Neural cell (in vitro differentiated cells): ENCODE data around the gene GZF1. TPM values are rescaled to one million over a fixed set of nuclear protein-coding genes. Genes with fewer than 3 reads are reported as not detected.

ENCODE experiments used
- H2AFZ ChIP-seq: fragments of 200-600, 300-800 bp; sonication (generic), shearing (Covaris generic); 2 replicates; pipeline ENCODE4 v1.6.0; 2014; ENCODE audit warnings: low read depth, mild to moderate bottlenecking, antibody characterized with exemption, low read length, moderate library complexity
- H3F3A ChIP-seq: fragments of 200-600 bp; shearing (Covaris generic); 2 replicates; pipeline ENCODE4 v1.6.1; 2016; ENCODE audit warnings: mild to moderate bottlenecking, moderate library complexity, mixed read lengths, antibody characterized with exemption, low read length; ENCODE audit not compliant: insufficient read depth, poor library complexity, severe bottlenecking
- H3K27ac ChIP-seq: fragments of 200-600, 300-800 bp; sonication (generic), shearing (Covaris generic); 2 replicates; pipeline ENCODE4 v1.5.1; 2014; ENCODE audit warnings: mild to moderate bottlenecking, low read length, moderate library complexity
- H3K27me3 ChIP-seq: fragments of 300-800, 200-600 bp; sonication (generic), shearing (Covaris generic); 2 replicates; pipeline ENCODE4 v1.6.0; 2014; ENCODE audit warnings: mild to moderate bottlenecking, low read depth, low read length, moderate library complexity; ENCODE audit not compliant: insufficient read depth
- H3K36me3 ChIP-seq: fragments of 300-800, 200-600 bp; sonication (generic), shearing (Covaris generic); 2 replicates; pipeline ENCODE4 v1.5.1; 2014; ENCODE audit warnings: mild to moderate bottlenecking, antibody characterized with exemption, low read length, moderate library complexity; ENCODE audit not compliant: insufficient read depth
- H3K4me2 ChIP-seq: fragments of 300-800, 200-600 bp; sonication (generic), shearing (Covaris generic); 2 replicates; pipeline ENCODE4 v1.6.0; 2014; ENCODE audit warnings: mild to moderate bottlenecking, low read length
- H3K4me3 ChIP-seq: fragments of 300-800, 200-600 bp; sonication (generic), shearing (Covaris generic); 2 replicates; pipeline ENCODE4 v1.5.1; 2014; ENCODE audit warnings: mild to moderate bottlenecking, low read length, moderate library complexity
- H3K79me2 ChIP-seq: fragments of 200-600 bp; shearing (Covaris generic); replicated peaks from 2 replicates; pipeline ENCODE4 v1.6.0; 2014; ENCODE audit warnings: mild to moderate bottlenecking, low read length, moderate library complexity; ENCODE audit not compliant: insufficient read depth
- H3K9ac ChIP-seq: fragments of 300-800, 200-600 bp; sonication (generic), shearing (Covaris generic); 2 replicates; pipeline ENCODE4 v1.6.1; 2016; ENCODE audit warnings: mild to moderate bottlenecking, low read length, mixed read lengths
- H3K9me2 ChIP-seq: fragments of 200-600 bp; shearing (Covaris generic); 2 replicates; pipeline ENCODE4 v1.6.1; 2016; ENCODE audit warnings: mild to moderate bottlenecking, low read length, mixed read lengths; ENCODE audit not compliant: insufficient read depth
- H3K9me3 ChIP-seq: fragments of 200-600, 300-800 bp; sonication (generic), shearing (Covaris generic); 2 replicates; pipeline ENCODE4 v1.6.1; 2016; ENCODE audit warnings: mild to moderate bottlenecking, mixed run types, low read length, moderate library complexity, mixed read lengths
- H4K20me1 ChIP-seq: fragments of 200-600 bp; shearing (Covaris generic); 2 replicates; pipeline ENCODE4 v1.6.1; 2016; ENCODE audit warnings: mild to moderate bottlenecking, mixed run types; ENCODE audit not compliant: insufficient read depth
- CTCF ChIP-seq: fragments of 450-650 bp; IDR thresholded peaks from 2 replicates; pipeline ENCODE4 v1.5.1; 2014; ENCODE audit warnings: antibody characterized with exemption, mild to moderate bottlenecking, moderate library complexity; ENCODE audit not compliant: poor library complexity, severe bottlenecking
- EP300 ChIP-seq: fragments of 450-650 bp; conservative IDR thresholded peaks from 2 replicates; pipeline ENCODE4 v1.6.1; 2014; ENCODE audit warnings: antibody characterized with exemption, mild to moderate bottlenecking, moderate library complexity; ENCODE audit not compliant: poor library complexity, severe bottlenecking
- EZH2 ChIP-seq: fragments of 200-600, 300-800 bp; shearing (Covaris generic), sonication (generic); IDR thresholded peaks from 2 replicates; pipeline ENCODE4 v1.6.1; 2014; ENCODE audit warnings: antibody characterized with exemption, low read length, borderline replicate concordance, mild to moderate bottlenecking; ENCODE audit not compliant: insufficient read depth, poor library complexity, severe bottlenecking
- MXI1 ChIP-seq: fragments of 450-650 bp; conservative IDR thresholded peaks from 2 replicates; pipeline ENCODE4 v1.6.1; 2014; ENCODE audit warnings: antibody characterized with exemption, mild to moderate bottlenecking; ENCODE audit not compliant: poor library complexity, severe bottlenecking
- POLR2AphosphoS5 ChIP-seq: IDR thresholded peaks from 2 replicates; pipeline ENCODE4 v1.6.1; 2012
- RAD21 ChIP-seq: fragments of 450-650 bp; conservative IDR thresholded peaks from 2 replicates; pipeline ENCODE4 v1.6.1; 2014; ENCODE audit warnings: antibody characterized with exemption, mild to moderate bottlenecking, moderate library complexity
- REST ChIP-seq: IDR thresholded peaks from 2 replicates; pipeline ENCODE4 v1.6.1; 2012; ENCODE audit warnings: borderline replicate concordance
- SMC3 ChIP-seq: fragments of 450-650 bp; conservative IDR thresholded peaks from 2 replicates; pipeline ENCODE4 v1.6.1; 2014; ENCODE audit warnings: antibody characterized with exemption, mild to moderate bottlenecking, moderate library complexity; ENCODE audit not compliant: poor library complexity
- TAF1 ChIP-seq: IDR thresholded peaks from 2 replicates; pipeline ENCODE4 v1.6.1; 2012; ENCODE audit warnings: low read depth
- polyA plus RNA-seq: library from polyadenylated mRNA; depleted of rRNA; stranded (reverse); fragments of >200 nt; gene quantifications from 2 replicates; pipeline ENCODE4 v1.2.3, GENCODE V29; 2014

Gene GZF1
- polyA plus RNA-seq, 1 donor from 2014 or later: 13.8 TPM

GRCh38 chr20:23403751-23404150, 41.8 kb downstream of the GZF1 start:
- H4K20me1 ChIP-seq: no peaks in the 10 kb centered on the region
- TF ChIP-seq MXI1: no peak
- no peak for TF ChIP-seq EZH2
- no peak for TF ChIP-seq TAF1
- no peak for TF ChIP-seq REST
- TF ChIP-seq RAD21: no peak
- no peak for TF ChIP-seq CTCF
- no peak for TF ChIP-seq POLR2AphosphoS5
- TF ChIP-seq EP300: no peak
- no peak for TF ChIP-seq SMC3

GRCh38 chr20:23404196-23404595, 42.2 kb downstream of the GZF1 start:
- no peaks in the 10 kb centered on the region for H3K36me3 ChIP-seq
- TF ChIP-seq EZH2 (no peak), TAF1 (no peak), SMC3 (no peak), MXI1 (no peak), POLR2AphosphoS5 (no peak), RAD21 (no peak), REST (no peak), CTCF (no peak), EP300 (no peak)
- H3K27ac ChIP-seq: no peak overlapping the region
- no peak overlapping the region for H3K9ac ChIP-seq
- no peak overlapping the region for H3K4me3 ChIP-seq
- H3K9me3 ChIP-seq: no peaks in the 10 kb centered on the region
- H3F3A ChIP-seq: no peaks in the 10 kb centered on the region
- no peaks in the 10 kb centered on the region for H3K9me2 ChIP-seq
- H3K27me3 ChIP-seq: no peaks in the 10 kb centered on the region
- no peak overlapping the region for H3K4me2 ChIP-seq
- no peak overlapping the region for H2AFZ ChIP-seq
- peaks cover 6% of the 10 kb centered on the region for H3K79me2 ChIP-seq
- no peaks in the 10 kb centered on the region for H4K20me1 ChIP-seq

More at GRCh38 chr20:23403751-23404150, 41.8 kb downstream of the GZF1 start:
- H3K9ac ChIP-seq: no peak overlapping the region
- H3K9me3 ChIP-seq: no peaks in the 10 kb centered on the region
- H2AFZ ChIP-seq: no peak overlapping the region
- no peak overlapping the region for H3K4me3 ChIP-seq
- H3K79me2 ChIP-seq: peaks cover 4% of the 10 kb centered on the region
- no peaks in the 10 kb centered on the region for H3F3A ChIP-seq
- H3K4me2 ChIP-seq: no peak overlapping the region
- no peaks in the 10 kb centered on the region for H3K36me3 ChIP-seq
- no peaks in the 10 kb centered on the region for H3K9me2 ChIP-seq
- no peaks in the 10 kb centered on the region for H3K27me3 ChIP-seq
- H3K27ac ChIP-seq: no peak overlapping the region
